DOHH2 (cell line): Measurements from ENCODE around the gene BMS1.

Experiments used
- H3F3A ChIP-seq: fragments of 200-600 bp; sonication (generic), shearing (Covaris generic); 2 replicates; pipeline ENCODE4 v1.6.0; 2016; ENCODE audit warnings: antibody characterized with exemption, mild to moderate bottlenecking; ENCODE audit not compliant: control insufficient read depth, insufficient read depth
- H3K27ac ChIP-seq: fragments of 200-600 bp; sonication (generic); 2 replicates; pipeline ENCODE4 v1.5.1; 2014; ENCODE audit warnings: low read depth, mild to moderate bottlenecking, low read length, moderate library complexity
- H3K27me3 ChIP-seq: fragments of 200-600 bp; sonication (generic); 2 replicates; pipeline ENCODE4 v1.6.1; 2014; ENCODE audit warnings: mild to moderate bottlenecking, low read length, mixed read lengths; ENCODE audit not compliant: control insufficient read depth
- H3K36me3 ChIP-seq: fragments of 200-600 bp; sonication (generic); 2 replicates; pipeline ENCODE4 v1.6.1; 2014; ENCODE audit warnings: mild to moderate bottlenecking, low read length, moderate library complexity, mixed read lengths; ENCODE audit not compliant: control insufficient read depth
- H3K4me1 ChIP-seq: fragments of 200-600 bp; sonication (generic); 2 replicates; pipeline ENCODE4 v1.6.1; 2014; ENCODE audit warnings: mild to moderate bottlenecking, low read length, mixed read lengths; ENCODE audit not compliant: control insufficient read depth
- H3K4me2 ChIP-seq: fragments of 200-600 bp; sonication (generic); 2 replicates; pipeline ENCODE4 v1.6.0; 2014; ENCODE audit warnings: mild to moderate bottlenecking, low read length, moderate library complexity
- H3K4me3 ChIP-seq: fragments of 200-600 bp; sonication (generic); 2 replicates; pipeline ENCODE4 v1.5.1; 2014; ENCODE audit warnings: mild to moderate bottlenecking, low read length, mixed read lengths
- H3K79me2 ChIP-seq: fragments of 200-600 bp; sonication (generic); 2 replicates; pipeline ENCODE4 v1.6.1; 2014; ENCODE audit warnings: mild to moderate bottlenecking, low read length, mixed read lengths; ENCODE audit not compliant: control insufficient read depth
- H3K9me2 ChIP-seq: fragments of 200-600 bp; sonication (generic); replicated peaks from 2 replicates; pipeline ENCODE4 v1.6.1; 2014; ENCODE audit warnings: mild to moderate bottlenecking, low read length, mixed read lengths; ENCODE audit not compliant: control insufficient read depth
- H3K9me3 ChIP-seq: fragments of 200-600 bp; sonication (generic); 2 replicates; pipeline ENCODE4 v1.6.1; 2014; ENCODE audit warnings: antibody characterized with exemption, low read length, mixed read lengths; ENCODE audit not compliant: control insufficient read depth, insufficient read depth
- H4K20me1 ChIP-seq: fragments of 200-600 bp; sonication (generic); 2 replicates; pipeline ENCODE4 v1.6.0; 2014; ENCODE audit warnings: low read depth, mild to moderate bottlenecking, antibody characterized with exemption, low read length, moderate library complexity; ENCODE audit not compliant: control insufficient read depth, insufficient read depth
- EZH2phosphoT487 ChIP-seq: fragments of 200-600 bp; sonication (generic); IDR thresholded peaks from 2 replicates; pipeline ENCODE4 v1.6.1; 2017; ENCODE audit warnings: borderline replicate concordance, mild to moderate bottlenecking, antibody characterized with exemption, low read length, moderate library complexity, mixed read lengths
- TF ChIP-seq, protein P1 (sequence below): fragments of 200-600 bp; sonication (generic); IDR thresholded peaks from one replicate; pipeline ENCODE4 v1.5.1; 2014; ENCODE audit warnings: antibody characterized with exemption, mild to moderate bottlenecking, low read depth, low read length; ENCODE audit not compliant: poor library complexity, severe bottlenecking

The BMS1 gene

DNA sequence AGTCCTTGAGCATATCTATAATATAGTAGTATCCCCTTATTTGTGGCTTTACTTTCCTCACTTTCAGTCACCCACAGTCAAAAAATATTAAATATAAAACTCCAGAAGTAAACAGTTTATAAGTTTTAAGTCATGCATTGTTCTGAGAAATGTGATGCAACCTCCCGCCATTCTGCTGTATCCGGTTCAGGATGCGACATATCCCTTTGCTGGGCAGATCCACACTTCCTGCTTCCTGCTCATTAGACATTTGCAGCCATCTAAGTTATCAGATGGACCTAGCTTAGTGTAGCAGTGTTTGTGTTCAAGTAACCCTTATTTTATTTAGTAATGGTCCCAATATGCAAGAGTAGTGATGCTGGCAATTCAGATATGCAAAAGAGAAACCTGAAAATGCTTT is 38.9 kb upstream of the BMS1 start:
- Histone ChIP-seq H3K9me3 (no peaks in the 10 kb centered on the region), H3K36me3 (no peaks in the 10 kb centered on the region), H3K4me3 (no peak overlapping the region), H3K27me3 (no peaks in the 10 kb centered on the region), H3K27ac (no peak overlapping the region), H3F3A (no peaks in the 10 kb centered on the region), H3K9me2 (no peaks in the 10 kb centered on the region), H4K20me1 (no peaks in the 10 kb centered on the region), H3K4me2 (no peak overlapping the region), H3K79me2 (no peaks in the 10 kb centered on the region), H3K4me1 (no peaks in the 10 kb centered on the region)
- TF ChIP-seq, protein P1, sequence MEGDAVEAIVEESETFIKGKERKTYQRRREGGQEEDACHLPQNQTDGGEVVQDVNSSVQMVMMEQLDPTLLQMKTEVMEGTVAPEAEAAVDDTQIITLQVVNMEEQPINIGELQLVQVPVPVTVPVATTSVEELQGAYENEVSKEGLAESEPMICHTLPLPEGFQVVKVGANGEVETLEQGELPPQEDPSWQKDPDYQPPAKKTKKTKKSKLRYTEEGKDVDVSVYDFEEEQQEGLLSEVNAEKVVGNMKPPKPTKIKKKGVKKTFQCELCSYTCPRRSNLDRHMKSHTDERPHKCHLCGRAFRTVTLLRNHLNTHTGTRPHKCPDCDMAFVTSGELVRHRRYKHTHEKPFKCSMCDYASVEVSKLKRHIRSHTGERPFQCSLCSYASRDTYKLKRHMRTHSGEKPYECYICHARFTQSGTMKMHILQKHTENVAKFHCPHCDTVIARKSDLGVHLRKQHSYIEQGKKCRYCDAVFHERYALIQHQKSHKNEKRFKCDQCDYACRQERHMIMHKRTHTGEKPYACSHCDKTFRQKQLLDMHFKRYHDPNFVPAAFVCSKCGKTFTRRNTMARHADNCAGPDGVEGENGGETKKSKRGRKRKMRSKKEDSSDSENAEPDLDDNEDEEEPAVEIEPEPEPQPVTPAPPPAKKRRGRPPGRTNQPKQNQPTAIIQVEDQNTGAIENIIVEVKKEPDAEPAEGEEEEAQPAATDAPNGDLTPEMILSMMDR = no peak
- no peak for TF ChIP-seq EZH2phosphoT487

DNA sequence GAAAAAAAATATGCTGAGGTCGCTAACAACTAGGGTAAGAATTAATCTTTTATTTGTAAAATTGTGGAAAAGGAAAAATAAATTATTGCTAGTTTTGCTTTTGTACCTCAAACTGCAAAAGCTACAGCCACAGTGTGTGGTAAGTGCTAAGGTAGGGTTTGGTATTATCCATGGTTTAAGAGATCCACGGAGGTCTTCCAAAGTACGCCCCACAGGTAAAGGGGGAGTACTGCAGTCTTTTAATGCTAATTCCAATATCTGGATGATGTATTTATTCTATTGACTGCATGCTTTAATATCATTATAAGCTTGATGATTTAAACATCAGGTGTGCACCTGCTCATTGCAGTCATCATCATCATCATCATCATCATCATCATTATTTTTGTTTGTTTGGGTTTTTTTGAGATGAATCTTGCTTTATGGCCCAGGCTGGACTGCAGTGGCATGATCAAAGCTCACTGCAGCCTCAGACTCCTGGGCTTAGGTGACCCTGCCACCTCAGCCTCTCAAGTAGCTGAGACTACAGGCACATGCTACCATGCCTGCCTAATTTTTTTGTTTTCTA is 38.4 kb upstream of the BMS1 start:
- H3K4me3 ChIP-seq = no peak overlapping the region
- H3K4me2 ChIP-seq = no peak overlapping the region
- no peaks in the 10 kb centered on the region for H3K27me3 ChIP-seq
- no peaks in the 10 kb centered on the region for H3F3A ChIP-seq
- TF ChIP-seq, protein P1 = no peak
- no peak for TF ChIP-seq EZH2phosphoT487
- no peaks in the 10 kb centered on the region for H4K20me1 ChIP-seq
- no peaks in the 10 kb centered on the region for H3K36me3 ChIP-seq
- H3K27ac ChIP-seq = no peak overlapping the region
- H3K9me2 ChIP-seq = no peaks in the 10 kb centered on the region
- H3K9me3 ChIP-seq = no peaks in the 10 kb centered on the region
- H3K79me2 ChIP-seq = no peaks in the 10 kb centered on the region
- no peaks in the 10 kb centered on the region for H3K4me1 ChIP-seq

DNA sequence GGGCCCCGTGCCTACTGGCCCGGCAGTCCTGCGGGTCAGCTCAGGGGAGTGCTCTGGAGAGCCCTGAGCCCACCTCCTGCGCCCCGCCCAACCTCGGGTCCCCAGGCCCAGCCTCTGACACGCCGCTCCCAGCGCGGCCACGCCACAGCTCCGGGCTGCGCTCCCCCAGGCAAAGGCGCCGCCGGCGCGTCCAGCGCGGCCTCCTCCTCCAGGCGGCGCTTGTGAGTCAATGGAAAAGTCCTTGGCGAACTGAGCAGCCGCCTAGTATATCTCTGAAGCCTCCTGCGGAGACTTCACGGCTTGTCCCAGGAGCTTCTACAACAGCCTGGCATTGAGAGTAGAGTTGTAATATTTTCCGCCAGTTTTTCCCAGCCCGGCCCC is 29.5 kb upstream of the BMS1 start:
- no peaks in the 10 kb centered on the region for H3K9me2 ChIP-seq
- no peaks in the 10 kb centered on the region for H3K9me3 ChIP-seq
- no peaks in the 10 kb centered on the region for H4K20me1 ChIP-seq
- H3F3A ChIP-seq = no peaks in the 10 kb centered on the region
- peaks cover 24% of the 10 kb centered on the region for H3K27me3 ChIP-seq
- H3K4me3 ChIP-seq = no peak overlapping the region
- TF ChIP-seq, protein P1 = no peak
- no peak for TF ChIP-seq EZH2phosphoT487
- no peaks in the 10 kb centered on the region for H3K36me3 ChIP-seq
- no peaks in the 10 kb centered on the region for H3K4me1 ChIP-seq
- H3K4me2 ChIP-seq = no peak overlapping the region
- no peaks in the 10 kb centered on the region for H3K79me2 ChIP-seq
- H3K27ac ChIP-seq = no peak overlapping the region
